SU-DHL-6 (cell line): ENCODE measurements around the gene OBSCN.

Experiments used
- H2AFZ ChIP-seq: fragments of 200-600 bp; sonication (generic); 2 replicates; pipeline ENCODE4 v1.6.1; 2014; ENCODE audit warnings: low read depth, mild to moderate bottlenecking, moderate library complexity, mixed read lengths, antibody characterized with exemption, low read length; ENCODE audit not compliant: severe bottlenecking
- H3F3A ChIP-seq: fragments of 200-600 bp; shearing (Covaris generic); 2 replicates; pipeline ENCODE4 v1.6.0; 2016; ENCODE audit warnings: antibody characterized with exemption, mild to moderate bottlenecking; ENCODE audit not compliant: insufficient read depth
- H3K27ac ChIP-seq: fragments of 200-600 bp; sonication (generic); 2 replicates; pipeline ENCODE4 v1.5.1; 2016; ENCODE audit warnings: low read depth, mild to moderate bottlenecking, low read length, moderate library complexity, mixed read lengths
- H3K27me3 ChIP-seq: fragments of 200-600 bp; sonication (generic), shearing (Covaris generic); 2 replicates; pipeline ENCODE4 v1.6.0; 2014; ENCODE audit warnings: mild to moderate bottlenecking, low read length
- H3K36me3 ChIP-seq: fragments of 200-600 bp; sonication (generic); 2 replicates; pipeline ENCODE4 v1.6.1; 2014; ENCODE audit warnings: mild to moderate bottlenecking, low read length, mixed read lengths
- H3K4me2 ChIP-seq: fragments of 300-600, 200-600 bp; shearing (Covaris generic), sonication (generic); 2 replicates; pipeline ENCODE4 v1.6.0; 2014; ENCODE audit warnings: low read length, low read depth, mild to moderate bottlenecking; ENCODE audit not compliant: poor library complexity, severe bottlenecking
- H3K4me3 ChIP-seq: fragments of 200-600 bp; sonication (generic); 2 replicates; pipeline ENCODE4 v1.5.1; 2014; ENCODE audit warnings: antibody characterized with exemption, low read length, mild to moderate bottlenecking, mixed read lengths; ENCODE audit not compliant: insufficient read depth, poor library complexity, severe bottlenecking
- H3K79me2 ChIP-seq: fragments of 200-600 bp; sonication (generic); 2 replicates; pipeline ENCODE4 v1.6.1; 2014; ENCODE audit warnings: mild to moderate bottlenecking, low read length, moderate library complexity; ENCODE audit not compliant: insufficient read depth
- H3K9ac ChIP-seq: fragments of 200-600 bp; sonication (generic); 2 replicates; pipeline ENCODE4 v1.7.0; 2014; ENCODE audit warnings: mild to moderate bottlenecking, low read length
- H3K9me2 ChIP-seq: fragments of 200-600 bp; sonication (generic); replicated peaks from 2 replicates; pipeline ENCODE4 v1.6.1; 2014; ENCODE audit warnings: low read length; ENCODE audit not compliant: insufficient read depth
- H3K9me3 ChIP-seq: fragments of 200-600 bp; sonication (generic); 2 replicates; pipeline ENCODE4 v1.6.1; 2014; ENCODE audit warnings: low read length, mixed read lengths; ENCODE audit not compliant: insufficient read depth
- H4K20me1 ChIP-seq: fragments of 200-600 bp; sonication (generic); 2 replicates; pipeline ENCODE4 v1.6.1; 2014; ENCODE audit warnings: low read depth, mild to moderate bottlenecking, antibody characterized with exemption, low read length, moderate library complexity, mixed read lengths
- EZH2phosphoT487 ChIP-seq: fragments of 200-600 bp; sonication (generic), shearing (Covaris generic); conservative IDR thresholded peaks from 2 replicates; pipeline ENCODE4 v1.6.1; 2018; ENCODE audit warnings: mild to moderate bottlenecking, antibody characterized with exemption, low read length, moderate library complexity, mixed read lengths
- TF ChIP-seq, protein P1 (sequence below): fragments of 200-600 bp; sonication (generic); IDR thresholded peaks from one replicate; pipeline ENCODE4 v1.5.1; 2017; ENCODE audit warnings: antibody characterized with exemption, mild to moderate bottlenecking, low read length, moderate library complexity; ENCODE audit not compliant: insufficient read depth, poor library complexity, severe bottlenecking

The OBSCN gene

DNA sequence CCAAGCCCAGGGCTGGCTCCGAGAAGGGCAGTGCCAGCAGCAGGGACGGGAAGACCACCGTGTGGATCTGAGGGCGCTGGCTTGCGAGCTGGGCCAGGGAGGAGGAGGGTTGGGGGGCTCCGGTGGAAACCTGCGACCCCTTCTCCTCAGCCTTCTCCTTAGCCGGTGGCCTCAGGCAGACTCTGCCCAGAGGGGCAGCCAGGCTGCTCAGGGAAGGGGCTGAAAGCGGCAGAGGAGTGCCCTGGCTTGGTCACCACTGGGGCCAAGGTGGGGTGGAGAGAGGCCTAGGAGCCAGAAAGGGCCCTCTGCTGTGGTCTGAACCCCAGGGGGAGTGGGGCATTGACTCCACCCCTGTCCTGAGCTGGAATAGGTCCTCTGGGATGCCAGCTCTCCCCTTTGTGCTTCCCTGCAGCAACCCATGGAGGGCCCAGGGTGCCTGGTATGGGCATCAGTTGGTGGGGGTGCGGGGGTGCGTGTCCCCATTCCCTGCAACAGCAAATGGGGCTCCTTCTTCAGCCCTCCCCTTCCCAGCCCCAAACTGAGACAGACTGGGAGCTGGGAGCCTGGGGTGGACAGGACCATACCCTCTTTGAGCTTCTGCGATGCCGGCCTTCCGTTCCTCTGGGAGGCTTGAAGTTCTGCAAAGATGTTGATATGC, 48.7 kb upstream of the OBSCN start:
- no peaks in the 10 kb centered on the region for H3K9me2 ChIP-seq
- TF ChIP-seq, protein P1, sequence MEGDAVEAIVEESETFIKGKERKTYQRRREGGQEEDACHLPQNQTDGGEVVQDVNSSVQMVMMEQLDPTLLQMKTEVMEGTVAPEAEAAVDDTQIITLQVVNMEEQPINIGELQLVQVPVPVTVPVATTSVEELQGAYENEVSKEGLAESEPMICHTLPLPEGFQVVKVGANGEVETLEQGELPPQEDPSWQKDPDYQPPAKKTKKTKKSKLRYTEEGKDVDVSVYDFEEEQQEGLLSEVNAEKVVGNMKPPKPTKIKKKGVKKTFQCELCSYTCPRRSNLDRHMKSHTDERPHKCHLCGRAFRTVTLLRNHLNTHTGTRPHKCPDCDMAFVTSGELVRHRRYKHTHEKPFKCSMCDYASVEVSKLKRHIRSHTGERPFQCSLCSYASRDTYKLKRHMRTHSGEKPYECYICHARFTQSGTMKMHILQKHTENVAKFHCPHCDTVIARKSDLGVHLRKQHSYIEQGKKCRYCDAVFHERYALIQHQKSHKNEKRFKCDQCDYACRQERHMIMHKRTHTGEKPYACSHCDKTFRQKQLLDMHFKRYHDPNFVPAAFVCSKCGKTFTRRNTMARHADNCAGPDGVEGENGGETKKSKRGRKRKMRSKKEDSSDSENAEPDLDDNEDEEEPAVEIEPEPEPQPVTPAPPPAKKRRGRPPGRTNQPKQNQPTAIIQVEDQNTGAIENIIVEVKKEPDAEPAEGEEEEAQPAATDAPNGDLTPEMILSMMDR, result no peak
- TF ChIP-seq EZH2phosphoT487, result no peak
- H3F3A ChIP-seq, result no peaks in the 10 kb centered on the region
- H3K9me3 ChIP-seq, result no peaks in the 10 kb centered on the region
- H3K27me3 ChIP-seq, result no peaks in the 10 kb centered on the region
- H3K36me3 ChIP-seq, result no peaks in the 10 kb centered on the region
- no peak overlapping the region for H3K9ac ChIP-seq
- H3K4me2 ChIP-seq, result no peak overlapping the region
- no peak overlapping the region for H2AFZ ChIP-seq
- H3K27ac ChIP-seq, result no peak overlapping the region
- no peaks in the 10 kb centered on the region for H4K20me1 ChIP-seq
- H3K79me2 ChIP-seq, result no peaks in the 10 kb centered on the region
- H3K4me3 ChIP-seq, result no peak overlapping the region

DNA sequence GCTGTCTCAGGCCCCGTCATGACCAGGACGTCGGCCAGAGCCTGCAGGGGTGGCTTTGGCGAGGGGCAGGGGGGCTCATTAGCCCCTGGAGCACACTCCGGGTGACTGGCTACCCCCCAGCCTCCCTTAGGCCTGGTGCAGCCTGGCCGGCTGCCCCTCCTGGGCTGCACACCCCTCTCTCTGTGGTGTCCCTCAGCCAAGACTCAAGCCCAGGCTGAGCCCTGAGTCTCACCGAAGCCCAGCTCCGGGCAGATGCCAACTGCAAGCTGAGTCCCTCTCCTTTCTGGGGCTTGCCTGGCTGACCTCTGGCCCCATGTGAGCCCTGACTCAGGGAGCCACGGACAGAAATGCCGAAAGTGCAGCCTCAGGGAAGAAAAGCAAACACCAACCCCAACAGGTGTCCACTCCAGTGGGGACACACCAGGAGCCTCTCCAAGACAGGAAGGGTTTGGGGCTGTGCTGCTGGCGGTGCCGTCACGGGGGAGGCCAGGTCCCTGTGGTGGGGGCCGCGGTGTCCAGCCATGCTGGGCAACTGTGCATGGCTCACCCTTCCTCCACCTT, 47.6 kb upstream of the OBSCN start:
- no peak overlapping the region for H2AFZ ChIP-seq
- H3K27me3 ChIP-seq, result no peaks in the 10 kb centered on the region
- no peaks in the 10 kb centered on the region for H3F3A ChIP-seq
- H3K9me2 ChIP-seq, result no peaks in the 10 kb centered on the region
- no peak overlapping the region for H3K9ac ChIP-seq
- TF ChIP-seq, protein P1, result no peak
- no peak for TF ChIP-seq EZH2phosphoT487
- H3K27ac ChIP-seq, result no peak overlapping the region
- no peaks in the 10 kb centered on the region for H3K9me3 ChIP-seq
- H3K4me3 ChIP-seq, result no peak overlapping the region
- H3K36me3 ChIP-seq, result no peaks in the 10 kb centered on the region
- H4K20me1 ChIP-seq, result no peaks in the 10 kb centered on the region
- H3K4me2 ChIP-seq, result no peak overlapping the region
- H3K79me2 ChIP-seq, result no peaks in the 10 kb centered on the region

DNA sequence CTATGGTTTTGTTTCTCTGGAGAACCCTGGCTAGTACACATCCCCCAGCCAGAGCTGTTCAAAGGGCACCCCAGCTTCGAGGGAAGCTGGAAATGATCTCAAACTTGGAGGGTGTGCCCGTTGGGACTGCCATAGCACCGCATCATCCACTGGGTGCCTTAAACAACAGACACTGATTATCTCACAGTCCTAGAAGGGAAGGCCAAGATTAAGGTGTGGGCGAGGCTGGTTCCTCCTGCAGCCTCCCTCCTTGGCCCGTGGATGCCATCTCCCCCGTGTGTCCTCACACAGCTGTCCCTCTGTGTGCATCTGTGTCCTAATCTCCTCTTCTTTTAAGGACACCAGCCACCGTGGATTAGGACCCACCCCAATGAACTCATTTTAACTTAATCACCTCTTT, 46.5 kb upstream of the OBSCN start:
- no peak overlapping the region for H3K4me3 ChIP-seq
- no peak overlapping the region for H3K9ac ChIP-seq

More for the DNA sequence above, 46.5 kb upstream of the OBSCN start:
- TF ChIP-seq, protein P1, result no peak
- no peak for TF ChIP-seq EZH2phosphoT487
- Histone ChIP-seq H3K9me2 (no peaks in the 10 kb centered on the region), H2AFZ (no peak overlapping the region), H3F3A (no peaks in the 10 kb centered on the region), H3K27me3 (no peaks in the 10 kb centered on the region), H3K4me2 (no peak overlapping the region), H3K79me2 (no peaks in the 10 kb centered on the region), H3K9me3 (no peaks in the 10 kb centered on the region), H4K20me1 (no peaks in the 10 kb centered on the region), H3K36me3 (no peaks in the 10 kb centered on the region), H3K27ac (no peak overlapping the region)
